HepG2 (cell line): ENCODE data around the gene MCC.

ENCODE experiments used
- CTCF ChIP-seq: sonication (generic); formaldehyde crosslinking; IDR thresholded peaks from 2 replicates; pipeline ENCODE4 v1.5.0; 2020; ENCODE audit warnings: mild to moderate bottlenecking, missing genetic modification reagents, moderate library complexity
- GABPA ChIP-seq, 2 experiments: IDR thresholded peaks; 2 replicates each; pipeline ENCODE4 v1.6.1; 2011 to 2016; ENCODE audit warnings: low read depth in 2 of 2, low read length in 1 of 2, missing biosample characterization in 1 of 2, missing genetic modification characterization in 1 of 2
- IKZF1 ChIP-seq: fragments of 450-650 bp; IDR thresholded peaks from 2 replicates; pipeline ENCODE4 v1.7.1; 2016
- JUN ChIP-seq: sonication (generic); formaldehyde crosslinking; IDR thresholded peaks from 2 replicates; pipeline ENCODE4 v1.4.0; 2020; ENCODE audit warnings: mild to moderate bottlenecking, missing genetic modification reagents
- SMC3 ChIP-seq: IDR thresholded peaks from 2 replicates; pipeline ENCODE4 v1.6.1; 2011; ENCODE audit warnings: low read length, improper control_type of control experiment
- SP1 ChIP-seq, 2 experiments: fragments of 450-650 bp in 1 of 2; sonication (generic) in 1 of 2; formaldehyde crosslinking in 1 of 2; IDR thresholded peaks; 2 replicates each; pipeline versions ENCODE4 v1.4.0 to v1.6.1; 2016 to 2020; ENCODE audit warnings: missing genetic modification reagents in 1 of 2
- TAF1 ChIP-seq: sonication (generic); formaldehyde crosslinking; IDR thresholded peaks from 2 replicates; pipeline ENCODE4 v1.4.0; 2020; ENCODE audit warnings: missing genetic modification reagents

DNA sequence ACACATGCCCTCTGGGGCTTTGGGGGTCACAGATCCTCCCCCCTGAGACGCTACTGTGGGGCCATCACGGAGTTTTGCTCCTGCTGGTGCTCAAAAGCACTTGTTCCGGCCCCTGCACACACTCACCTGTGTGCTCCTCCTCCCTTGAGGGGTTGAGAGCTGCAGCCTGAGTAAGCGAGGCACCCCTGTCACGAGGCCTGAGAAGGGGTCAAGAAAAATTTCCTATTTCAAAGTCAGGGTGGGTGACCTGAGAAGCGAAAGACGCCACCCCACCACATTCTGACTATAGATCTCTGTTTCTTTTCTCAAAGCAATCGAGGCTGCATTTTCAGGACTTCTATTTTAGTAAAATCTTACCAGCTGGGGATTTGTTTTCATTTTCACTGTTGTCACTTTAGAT, 373.2 kb downstream of the MCC start:
- no peak for TF ChIP-seq GABPA (IDR thresholded peaks at IDR 0.05; ENCODE audit: low read depth, low read length)
- no peak for TF ChIP-seq GABPA (CRISPR knock-in tag; IDR thresholded peaks at IDR 0.05; ENCODE audit: low read depth)
- TF ChIP-seq JUN (CRISPR knock-in tag) = no peak
- TF ChIP-seq SP1 (IDR thresholded peaks at IDR 0.05) = no peak
- TF ChIP-seq SP1 (CRISPR knock-in tag; IDR thresholded peaks at IDR 0.05) = no peak
- TF ChIP-seq IKZF1 = no peak
- TF ChIP-seq SMC3 = no peak
- TF ChIP-seq CTCF (CRISPR knock-in tag) = no peak
- no peak for TF ChIP-seq TAF1 (CRISPR knock-in tag)
